Neuronal stem cell (in vitro differentiated cells): ENCODE data around the gene RAD51AP2.

Experiments used
- DNase-seq: peaks from one replicate; pipeline ENCODE4 v3.0.0-alpha.2; 2013; ENCODE audit warnings: low spot score
- H2AFZ ChIP-seq: one replicate; pipeline ENCODE4 v1.6.1; 2013; ENCODE audit warnings: mild to moderate bottlenecking, low read length, inconsistent platforms
- H2AK5ac ChIP-seq: 2 replicates; pipeline ENCODE4 v1.6.1; 2013; ENCODE audit warnings: low read depth, mild to moderate bottlenecking, inconsistent platforms, low read length, moderate library complexity, mixed read lengths
- H2BK120ac ChIP-seq: 2 replicates; pipeline ENCODE4 v1.6.1; 2013; ENCODE audit warnings: low read depth, mild to moderate bottlenecking, inconsistent platforms, low read length, moderate library complexity, mixed read lengths
- H2BK12ac ChIP-seq: one replicate; pipeline ENCODE4 v1.6.1; 2013; ENCODE audit warnings: low read length, inconsistent platforms
- H2BK15ac ChIP-seq: 2 replicates; pipeline ENCODE4 v1.6.1; 2013; ENCODE audit warnings: mild to moderate bottlenecking, low read length, inconsistent platforms, mixed read lengths
- H2BK5ac ChIP-seq: one replicate; pipeline ENCODE4 v1.6.1; 2013; ENCODE audit warnings: inconsistent platforms, mild to moderate bottlenecking, low read length, moderate library complexity
- H3K14ac ChIP-seq: one replicate; pipeline ENCODE4 v1.6.1; 2013; ENCODE audit warnings: low read length, inconsistent platforms
- H3K18ac ChIP-seq: 2 replicates; pipeline ENCODE4 v1.6.1; 2013; ENCODE audit warnings: low read length, inconsistent platforms
- H3K23ac ChIP-seq: 2 replicates; pipeline ENCODE4 v1.6.1; 2013; ENCODE audit warnings: low read depth, mild to moderate bottlenecking, mixed read lengths, low read length, inconsistent platforms; ENCODE audit not compliant: poor library complexity
- H3K27ac ChIP-seq: replicated peaks from 3 replicates; pipeline ENCODE4 v1.5.1; 2013; ENCODE audit warnings: low read length, inconsistent platforms
- H3K27me3 ChIP-seq, 3 experiments: 2 replicates each; pipeline ENCODE4 v1.6.1; 2013; ENCODE audit warnings: low read length in 3 of 3, mild to moderate bottlenecking in 2 of 3, inconsistent platforms in 1 of 3, low read depth in 1 of 3, mixed read lengths in 1 of 3, moderate library complexity in 1 of 3; ENCODE audit not compliant: control insufficient read depth in 3 of 3, insufficient read depth in 3 of 3
- H3K36me3 ChIP-seq, 2 donors: replicated peaks in 1 of 2; 2 replicates each; pipeline ENCODE4 v1.6.1; 2013; ENCODE audit warnings: low read length in 2 of 2; ENCODE audit not compliant: control insufficient read depth in 2 of 2, insufficient read depth in 2 of 2
- H3K4ac ChIP-seq: 2 replicates; pipeline ENCODE4 v1.6.1; 2013; ENCODE audit warnings: inconsistent platforms, mild to moderate bottlenecking, low read length, moderate library complexity
- H3K4me1 ChIP-seq, 2 donors: 1 replicate in 1 of 2; 2 replicates in 1 of 2; pipeline ENCODE4 v1.6.1; 2013; ENCODE audit warnings: low read length in 2 of 2, low read depth in 1 of 2; ENCODE audit not compliant: control insufficient read depth in 2 of 2, insufficient read depth in 1 of 2
- H3K4me2 ChIP-seq: one replicate; pipeline ENCODE4 v1.6.1; 2013; ENCODE audit warnings: mild to moderate bottlenecking, low read length, inconsistent platforms; ENCODE audit not compliant: insufficient read depth, poor library complexity, severe bottlenecking
- H3K4me3 ChIP-seq, 2 donors: 2 replicates each; pipeline ENCODE4 v1.5.1; 2013; ENCODE audit warnings: low read length in 2 of 2, mild to moderate bottlenecking in 2 of 2, inconsistent platforms in 1 of 2, moderate library complexity in 1 of 2
- H3K79me1 ChIP-seq: one replicate; pipeline ENCODE4 v1.6.1; 2013; ENCODE audit warnings: low read depth, mild to moderate bottlenecking, inconsistent platforms, low read length, moderate library complexity
- H3K9ac ChIP-seq: one replicate; pipeline ENCODE4 v1.6.1; 2013; ENCODE audit warnings: mild to moderate bottlenecking, low read depth, low read length, inconsistent platforms; ENCODE audit not compliant: poor library complexity
- H3K9me3 ChIP-seq, 2 donors: replicated peaks in 1 of 2; 2 replicates each; pipeline versions ENCODE3 to v1.6.1; 2013; ENCODE audit warnings: low read length in 2 of 2, mild to moderate bottlenecking in 2 of 2, inconsistent platforms in 1 of 2, low read depth in 1 of 2, mixed read lengths in 1 of 2, moderate library complexity in 1 of 2; ENCODE audit not compliant: control insufficient read depth in 2 of 2, insufficient read depth in 1 of 2
- H4K8ac ChIP-seq: one replicate; pipeline ENCODE4 v1.6.1; 2013; ENCODE audit warnings: low read depth, mild to moderate bottlenecking, inconsistent platforms, low read length, moderate library complexity
- H4K91ac ChIP-seq: one replicate; pipeline ENCODE4 v1.6.1; 2013; ENCODE audit warnings: low read length, low read depth, mild to moderate bottlenecking, inconsistent platforms; ENCODE audit not compliant: poor library complexity
- WGBS, 2 donors: extraction: QIAGEN DNeasy Blood & Tissue Kit; methylation state at CpG; one replicate each; pipeline ENCODE4 v1.1.7; 2013; ENCODE audit warnings: missing lambda C conversion rate in 2 of 2, mixed read lengths in 1 of 2; ENCODE audit not compliant: insufficient read length in 2 of 2, insufficient replicate concordance in 1 of 2; ENCODE audit errors: extremely low coverage in 2 of 2; 5-methylcytosine and 5-hydroxymethylcytosine counted together

The RAD51AP2 gene

DNA sequence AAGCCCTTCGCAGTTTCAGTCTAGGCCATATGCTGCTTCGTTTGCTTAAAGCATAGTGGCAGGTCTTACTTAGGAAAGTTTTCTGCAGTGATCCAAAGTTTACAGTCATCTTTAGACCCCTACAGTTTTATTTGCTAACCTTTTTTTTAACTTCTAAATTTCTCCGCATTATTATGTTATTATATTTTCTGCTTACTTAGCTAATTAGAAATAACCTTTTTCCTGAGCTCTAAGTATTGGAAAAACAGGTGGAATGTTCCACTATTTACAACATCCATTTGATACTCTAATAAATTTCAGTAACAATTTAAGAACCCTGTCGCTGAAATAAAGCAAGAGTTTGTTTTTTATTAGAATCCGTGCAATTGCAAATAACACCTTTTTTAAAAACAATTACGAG, 4.1 kb upstream of the RAD51AP2 start:
- no peak overlapping the region for H3K23ac ChIP-seq
- H2AFZ ChIP-seq = no peak overlapping the region
- H3K79me1 ChIP-seq = no peaks in the 10 kb centered on the region
- no peaks in the 10 kb centered on the region for H3K4me1 ChIP-seq
- no peak overlapping the region for H3K27ac ChIP-seq
- no peak overlapping the region for H3K4me2 ChIP-seq
- peaks cover 0 to 8% (median 0%) of the 10 kb centered on the region in 3 experiments for H3K27me3 ChIP-seq
- H2BK15ac ChIP-seq = no peak overlapping the region
- H2BK5ac ChIP-seq = no peak overlapping the region
- H4K8ac ChIP-seq = no peak overlapping the region
- no peak for DNase-seq
- H2BK12ac ChIP-seq = no peak overlapping the region
- no peaks in the 10 kb centered on the region for H3K36me3 ChIP-seq
- no peak overlapping the region for H3K4me3 ChIP-seq
- no peak overlapping the region for H3K4ac ChIP-seq
- no peak overlapping the region for H3K18ac ChIP-seq
- H2AK5ac ChIP-seq = no peak overlapping the region
- H3K9ac ChIP-seq = no peak overlapping the region
- no peak overlapping the region for H2BK120ac ChIP-seq
- no peaks in the 10 kb centered on the region for H3K9me3 ChIP-seq
- no peak overlapping the region for H3K14ac ChIP-seq
- no peak overlapping the region for H4K91ac ChIP-seq
- 100% methylated on average over 1 of the region's 6 CpGs; no CpG with 5 or more reads in 1 of the 2 donors for WGBS, 2 donors

DNA sequence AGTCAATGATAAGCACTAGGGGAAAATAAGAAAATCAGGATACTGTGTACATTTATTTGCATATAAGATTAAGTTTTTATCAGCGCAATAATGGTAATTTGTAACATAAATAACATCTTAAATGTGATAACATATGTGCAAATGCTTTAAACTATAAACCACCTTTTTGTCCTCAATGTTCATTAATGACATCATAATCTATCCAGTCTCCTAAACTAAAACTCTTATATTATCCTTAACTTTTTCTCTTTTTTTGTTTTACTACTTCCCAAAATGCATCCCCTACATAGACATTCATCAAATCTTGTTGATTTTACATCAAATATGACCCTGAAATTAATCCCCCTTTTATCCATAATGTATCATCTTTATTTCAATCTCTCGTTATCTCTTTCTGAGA, 3.4 kb upstream of the RAD51AP2 start:
- no peak overlapping the region for H3K23ac ChIP-seq
- H2BK12ac ChIP-seq = no peak overlapping the region
- H3K4ac ChIP-seq = no peak overlapping the region
- H3K27me3 ChIP-seq = peaks cover 0 to 8% (median 0%) of the 10 kb centered on the region in 3 experiments
- H3K4me1 ChIP-seq = no peaks in the 10 kb centered on the region
- H2BK120ac ChIP-seq = no peak overlapping the region
- H2BK15ac ChIP-seq = no peak overlapping the region
- H3K4me2 ChIP-seq = no peak overlapping the region
- H4K8ac ChIP-seq = no peak overlapping the region
- H3K79me1 ChIP-seq = no peaks in the 10 kb centered on the region
- no peaks in the 10 kb centered on the region for H3K36me3 ChIP-seq
- H3K27ac ChIP-seq = no peak overlapping the region
- WGBS, 2 donors = no CpG with 5 or more reads among the region's 2 CpGs
- no peak overlapping the region for H3K9ac ChIP-seq
- DNase-seq = no peak
- no peak overlapping the region for H2AFZ ChIP-seq
- H3K4me3 ChIP-seq = no peak overlapping the region
- H2AK5ac ChIP-seq = no peak overlapping the region
- H2BK5ac ChIP-seq = no peak overlapping the region
- no peak overlapping the region for H4K91ac ChIP-seq
- no peak overlapping the region for H3K18ac ChIP-seq
- no peaks in the 10 kb centered on the region for H3K9me3 ChIP-seq
- no peak overlapping the region for H3K14ac ChIP-seq

- no peaks in the 10 kb centered on the region for H3K79me1 ChIP-seq
These were observed 2.5 kb upstream of the RAD51AP2 start for GRCh38 chr2:17520761-17521160.

DNA sequence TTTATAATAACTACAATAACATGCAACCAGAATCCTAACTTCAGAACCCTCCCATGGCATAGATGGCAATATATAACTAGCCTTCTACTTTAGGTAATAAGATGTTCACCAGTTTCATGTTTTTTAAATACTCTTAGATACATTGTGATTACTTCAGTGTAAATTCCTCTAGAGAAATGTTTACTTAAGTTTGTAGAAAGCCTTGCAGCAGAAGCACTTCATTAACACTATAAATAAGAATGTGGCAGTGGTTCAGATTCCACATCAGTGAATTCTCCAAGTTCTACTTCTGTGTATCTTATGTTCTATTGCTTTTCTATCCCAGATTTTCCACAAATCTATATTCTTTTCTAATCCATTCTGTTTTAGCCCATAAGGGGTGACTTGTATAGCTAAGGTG, 1.2 kb upstream of the RAD51AP2 start:
- no peaks in the 10 kb centered on the region for H3K9me3 ChIP-seq
- H2BK15ac ChIP-seq = no peak overlapping the region
- H4K8ac ChIP-seq = no peak overlapping the region
- peaks cover 0 to 8% (median 0%) of the 10 kb centered on the region in 3 experiments for H3K27me3 ChIP-seq
- no peaks in the 10 kb centered on the region for H3K79me1 ChIP-seq
- no peak overlapping the region for H2BK12ac ChIP-seq
- no peak overlapping the region for H3K23ac ChIP-seq
- no peak overlapping the region for H3K9ac ChIP-seq
- no peak overlapping the region for H3K14ac ChIP-seq
- no peak overlapping the region for H2BK5ac ChIP-seq
- no peaks in the 10 kb centered on the region for H3K4me1 ChIP-seq
- no peak overlapping the region for H2AFZ ChIP-seq
- no peak overlapping the region for H3K4me3 ChIP-seq
- no peak overlapping the region for H3K27ac ChIP-seq
- no peak overlapping the region for H3K4ac ChIP-seq
- no peak for DNase-seq
- no peak overlapping the region for H3K4me2 ChIP-seq
- H4K91ac ChIP-seq = no peak overlapping the region
- no peak overlapping the region for H2BK120ac ChIP-seq
- no peak overlapping the region for H2AK5ac ChIP-seq
- no peak overlapping the region for H3K18ac ChIP-seq
- H3K36me3 ChIP-seq = no peaks in the 10 kb centered on the region

More at GRCh38 chr2:17520761-17521160, 2.5 kb upstream of the RAD51AP2 start:
- Histone ChIP-seq H3K23ac (no peak overlapping the region), H2AK5ac (no peak overlapping the region), H2BK5ac (no peak overlapping the region), H4K8ac (no peak overlapping the region), H4K91ac (no peak overlapping the region), H3K27ac (no peak overlapping the region), H3K18ac (no peak overlapping the region), H3K9ac (no peak overlapping the region), H2AFZ (no peak overlapping the region), H3K4me2 (no peak overlapping the region), H2BK15ac (no peak overlapping the region), H3K14ac (no peak overlapping the region), H2BK12ac (no peak overlapping the region), H3K4ac (no peak overlapping the region), H3K4me1 (no peaks in the 10 kb centered on the region), H3K9me3 (no peaks in the 10 kb centered on the region), H3K36me3 (no peaks in the 10 kb centered on the region), H2BK120ac (no peak overlapping the region), H3K4me3 (no peak overlapping the region), H3K27me3 (peaks cover 0 to 8% (median 0%) of the 10 kb centered on the region in 3 experiments)
- no peak for DNase-seq
- WGBS, 2 donors = no CpG with 5 or more reads among the region's 2 CpGs
